GM18951 (cell line): ENCODE measurements around the gene EYA3.

Source experiments
- POLR2A ChIP-seq: IDR thresholded peaks from 4 replicates; pipeline ENCODE4 v1.6.1; 2011; ENCODE audit warnings: mild to moderate bottlenecking; ENCODE audit not compliant: insufficient read length, insufficient read depth; ENCODE audit errors: extremely low read depth
- in situ Hi-C: fragments of 300-500 bp; cut with MboI; formaldehyde crosslinking; loops from one replicate; pipeline ENCODE4 v1.12.0; 2022; ENCODE audit warnings: low sequenced_read_pairs, mixed read lengths, inconsistent platforms; ENCODE audit not compliant: unreplicated experiment

The EYA3 gene

GRCh38 chr1:28102189-28102588 lies 13.8 kb upstream of the EYA3 start:
- in situ Hi-C loops: no loop called here
- TF ChIP-seq POLR2A: no peak

GRCh38 chr1:28099050-28099769 lies 10.8 kb upstream of the EYA3 start:
- TF ChIP-seq POLR2A: no peak
- in situ Hi-C loops: loop anchor here (5.0 kb wide), 1 partner anchor 108 kb away; no protein-coding TSS in a partner anchor

GRCh38 chr1:28097100-28097472 lies 8.7 kb upstream of the EYA3 start:
- in situ Hi-C loops: loop anchor here (5.0 kb wide), 1 partner anchor 110 kb away; no protein-coding TSS in a partner anchor
- TF ChIP-seq POLR2A: no peak

- TF ChIP-seq POLR2A: no peak
- in situ Hi-C loops: loop anchor here (5.0 kb wide), 1 partner anchor 111 kb away; no protein-coding TSS in a partner anchor
Observed at GRCh38 chr1:28096210-28097099, 8.0 kb upstream of the EYA3 start.

- in situ Hi-C loops: no loop called here
Observed at GRCh38 chr1:28091043-28091781, 2.8 kb upstream of the EYA3 start.

GRCh38 chr1:28087614-28088167 lies 719 bp downstream of the EYA3 start:
- no peak for TF ChIP-seq POLR2A
- in situ Hi-C loops: no loop called here

More at GRCh38 chr1:28091043-28091781, 2.8 kb upstream of the EYA3 start:
- no peak for TF ChIP-seq POLR2A

- in situ Hi-C loops: no loop called here
- no peak for TF ChIP-seq POLR2A
Observed at GRCh38 chr1:28086651-28087050, 1.8 kb downstream of the EYA3 start.

- in situ Hi-C loops: no loop called here
- TF ChIP-seq POLR2A: no peak
Observed at GRCh38 chr1:28085129-28085528, 3.3 kb downstream of the EYA3 start.

GRCh38 chr1:28083876-28084275 lies 4.5 kb downstream of the EYA3 start:
- no peak for TF ChIP-seq POLR2A
- in situ Hi-C loops: no loop called here

GRCh38 chr1:28078680-28079626 lies 9.5 kb downstream of the EYA3 start:
- TF ChIP-seq POLR2A: no peak
- in situ Hi-C loops: no loop called here

GRCh38 chr1:28078262-28078661 lies 10.1 kb downstream of the EYA3 start:
- TF ChIP-seq POLR2A: no peak
- in situ Hi-C loops: no loop called here

- in situ Hi-C loops: no loop called here
- no peak for TF ChIP-seq POLR2A
Observed at GRCh38 chr1:28074892-28075511, 13.4 kb downstream of the EYA3 start.

- in situ Hi-C loops: no loop called here
- no peak for TF ChIP-seq POLR2A
Observed at GRCh38 chr1:28073867-28074266, 14.5 kb downstream of the EYA3 start.
